Measurements from ENCODE around the gene ZFYVE21. TPM values are rescaled to one million over a fixed set of nuclear protein-coding genes. Genes with fewer than 3 reads are reported as not detected.
A peak's percentile ranks its signal among the peaks of the same experiment; 100 is the strongest.

The ZFYVE21 gene
- total RNA-seq, 1 experiment from 2014 or later, result 49.7 TPM

DNA sequence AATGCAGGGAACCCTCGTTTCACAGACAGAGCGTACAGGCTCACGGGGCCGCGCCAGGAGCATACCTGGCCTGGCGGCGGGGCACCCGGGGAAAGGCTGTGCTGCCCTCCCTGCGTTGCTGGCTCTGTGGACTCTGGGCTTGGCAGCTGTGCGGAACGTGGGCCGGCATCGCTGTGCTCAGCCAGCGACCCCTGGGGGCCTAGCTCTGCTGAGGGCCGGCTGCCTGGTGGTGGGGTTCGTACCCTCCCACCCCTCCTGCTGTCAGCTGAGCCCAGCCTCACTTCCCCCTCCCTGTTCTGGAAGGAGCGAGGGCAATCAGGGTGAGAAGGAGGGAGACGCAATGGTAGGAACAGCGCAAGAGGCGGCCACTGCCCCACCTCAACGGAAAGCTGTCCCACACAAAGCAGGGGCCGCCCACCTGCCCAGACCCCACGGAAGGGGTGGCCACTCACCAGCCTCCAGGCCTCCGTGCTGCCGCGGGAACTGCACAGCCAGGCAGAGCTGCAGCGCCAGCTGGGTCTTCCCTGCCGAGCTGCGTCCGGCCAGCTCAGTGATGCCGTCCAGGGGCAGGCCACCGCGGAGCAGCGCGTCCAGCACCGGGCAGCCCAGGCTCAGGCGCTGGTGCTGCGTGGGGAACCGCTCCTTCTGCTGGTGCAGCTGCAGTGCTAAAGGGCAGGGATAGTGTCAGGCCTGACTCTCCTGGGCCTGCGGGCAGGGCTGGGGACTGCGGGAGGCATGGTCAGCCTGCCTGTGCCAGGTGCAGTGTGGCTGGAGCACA is 8.9 kb upstream of the ZFYVE21 start:
- H3K27ac ChIP-seq (ENCODE audit: insufficient read length, low read depth, low read length), result no peak overlapping the region
- no peak overlapping the region for H3K27ac Mint-ChIP-seq

More for the DNA sequence above, 8.9 kb upstream of the ZFYVE21 start:
- peaks cover 9 to 14% of the 10 kb centered on the region in 2 experiments for H3K4me1 Mint-ChIP-seq
- peaks cover 33 to 68% (median 62%) of the 10 kb centered on the region in 3 experiments; a peak in 6 of 7 replicates for H3K36me3 Mint-ChIP-seq (ENCODE audit: insufficient read depth in 1 of 3, low read depth in 3 of 3)
- Histone ChIP-seq H3K18ac (ENCODE audit: insufficient read length, low read depth, low read length) (no peak overlapping the region), H2BK120ac (ENCODE audit: low read depth, low read length, poor library complexity, severe bottlenecking) (no peak overlapping the region), H3K27me3 (ENCODE audit: insufficient read depth, low read length) (no peaks in the 10 kb centered on the region), H2AFZ (ENCODE audit: low read length) (no peak overlapping the region), H3K23me2 (ENCODE audit: insufficient read length, low read depth, low read length, poor library complexity, severe bottlenecking) (no peaks in the 10 kb centered on the region), H3K9ac (ENCODE audit: extremely low read depth, insufficient read length, low read length) (no peak overlapping the region), H3T11ph (ENCODE audit: low read length) (no peak overlapping the region), H3K9me3 (ENCODE audit: control insufficient read depth, low read depth, low read length) (no peaks in the 10 kb centered on the region), H3K23ac (ENCODE audit: insufficient read length, low read depth, low read length) (no peak overlapping the region), H3K79me2 (ENCODE audit: insufficient read depth, low read length) (no peaks in the 10 kb centered on the region), H3K79me1 (ENCODE audit: insufficient read depth, low read depth, low read length, poor library complexity, severe bottlenecking) (no peaks in the 10 kb centered on the region), H3K4me2 (ENCODE audit: insufficient read depth, insufficient read length, low read length) (no peak overlapping the region), H2AK5ac (ENCODE audit: insufficient read length, low read length) (no peak overlapping the region), H3K14ac (ENCODE audit: insufficient read depth, low read length) (no peak overlapping the region), H4K8ac (replicated peaks; ENCODE audit: insufficient read length, low read depth, low read length) (no peak overlapping the region), H3K4me1 (ENCODE audit: insufficient read depth, low read length) (peaks cover 3% of the 10 kb centered on the region; the same call in 1 of the 2 replicates), H4K91ac (ENCODE audit: insufficient read length, low read depth, low read length) (no peak overlapping the region), H2BK5ac (ENCODE audit: insufficient read length, low read length) (no peak overlapping the region), H4K20me1 (ENCODE audit: control insufficient read depth, insufficient read depth, insufficient read length) (no peaks in the 10 kb centered on the region), H2BK15ac (ENCODE audit: low read depth, low read length) (no peak overlapping the region), H3K56ac (ENCODE audit: insufficient read length, low read depth, low read length) (no peak overlapping the region), H4K5ac (ENCODE audit: insufficient read length, low read depth, low read length) (no peak overlapping the region), H2BK12ac (ENCODE audit: insufficient read length, low read depth, low read length) (no peak overlapping the region), H3K4ac (ENCODE audit: low read depth, low read length) (no peak overlapping the region), H2BK20ac (ENCODE audit: low read depth, low read length, poor library complexity, severe bottlenecking) (no peak overlapping the region)
- TF ChIP-seq, protein P1, sequence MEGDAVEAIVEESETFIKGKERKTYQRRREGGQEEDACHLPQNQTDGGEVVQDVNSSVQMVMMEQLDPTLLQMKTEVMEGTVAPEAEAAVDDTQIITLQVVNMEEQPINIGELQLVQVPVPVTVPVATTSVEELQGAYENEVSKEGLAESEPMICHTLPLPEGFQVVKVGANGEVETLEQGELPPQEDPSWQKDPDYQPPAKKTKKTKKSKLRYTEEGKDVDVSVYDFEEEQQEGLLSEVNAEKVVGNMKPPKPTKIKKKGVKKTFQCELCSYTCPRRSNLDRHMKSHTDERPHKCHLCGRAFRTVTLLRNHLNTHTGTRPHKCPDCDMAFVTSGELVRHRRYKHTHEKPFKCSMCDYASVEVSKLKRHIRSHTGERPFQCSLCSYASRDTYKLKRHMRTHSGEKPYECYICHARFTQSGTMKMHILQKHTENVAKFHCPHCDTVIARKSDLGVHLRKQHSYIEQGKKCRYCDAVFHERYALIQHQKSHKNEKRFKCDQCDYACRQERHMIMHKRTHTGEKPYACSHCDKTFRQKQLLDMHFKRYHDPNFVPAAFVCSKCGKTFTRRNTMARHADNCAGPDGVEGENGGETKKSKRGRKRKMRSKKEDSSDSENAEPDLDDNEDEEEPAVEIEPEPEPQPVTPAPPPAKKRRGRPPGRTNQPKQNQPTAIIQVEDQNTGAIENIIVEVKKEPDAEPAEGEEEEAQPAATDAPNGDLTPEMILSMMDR (conservative IDR thresholded peaks at IDR 0.05), result no peak
- no peaks in the 10 kb centered on the region; a peak in 2 of 5 replicates for H3K9me3 Mint-ChIP-seq
- DNase-seq, result peak; percentile 30
- no CpG with 5 or more reads among the region's 41 CpGs for WGBS (ENCODE audit: extremely low coverage, insufficient read length, low lambda C conversion rate)
- no peaks in the 10 kb centered on the region; the same call in 1 of the 2 replicates for H3K27me3 Mint-ChIP-seq (ENCODE audit: low read depth)
- H3K4me3 Mint-ChIP-seq, result no peak overlapping the region
